Measurements from ENCODE around the gene GPR156.
"Not testable (repeated sequence)": the region's sequence is repeated elsewhere in the genome, so short reads cannot be mapped to it uniquely, and the experiment has no call there.

Gene GPR156

DNA sequence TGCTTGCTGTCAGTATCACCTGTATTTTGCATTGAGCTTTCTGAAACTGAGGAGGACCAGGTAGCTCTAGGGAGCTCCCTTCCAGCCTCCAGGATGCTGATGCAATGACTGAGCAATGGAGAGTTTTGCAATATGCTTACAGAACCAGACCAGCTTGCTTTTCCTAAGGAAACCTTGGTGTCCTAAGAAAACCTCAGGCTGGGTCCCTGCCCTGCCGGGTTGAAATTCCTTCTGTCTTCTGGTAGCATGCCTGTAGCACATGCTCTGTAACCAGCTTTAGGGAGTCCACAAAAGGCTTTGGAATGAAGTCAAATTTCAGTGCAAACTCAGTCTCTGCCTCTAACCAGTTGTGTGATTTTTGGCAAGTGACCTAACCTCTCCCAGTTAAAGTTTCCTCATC is 125.0 kb downstream of the GPR156 start:
- TF ChIP-seq, protein P1, sequence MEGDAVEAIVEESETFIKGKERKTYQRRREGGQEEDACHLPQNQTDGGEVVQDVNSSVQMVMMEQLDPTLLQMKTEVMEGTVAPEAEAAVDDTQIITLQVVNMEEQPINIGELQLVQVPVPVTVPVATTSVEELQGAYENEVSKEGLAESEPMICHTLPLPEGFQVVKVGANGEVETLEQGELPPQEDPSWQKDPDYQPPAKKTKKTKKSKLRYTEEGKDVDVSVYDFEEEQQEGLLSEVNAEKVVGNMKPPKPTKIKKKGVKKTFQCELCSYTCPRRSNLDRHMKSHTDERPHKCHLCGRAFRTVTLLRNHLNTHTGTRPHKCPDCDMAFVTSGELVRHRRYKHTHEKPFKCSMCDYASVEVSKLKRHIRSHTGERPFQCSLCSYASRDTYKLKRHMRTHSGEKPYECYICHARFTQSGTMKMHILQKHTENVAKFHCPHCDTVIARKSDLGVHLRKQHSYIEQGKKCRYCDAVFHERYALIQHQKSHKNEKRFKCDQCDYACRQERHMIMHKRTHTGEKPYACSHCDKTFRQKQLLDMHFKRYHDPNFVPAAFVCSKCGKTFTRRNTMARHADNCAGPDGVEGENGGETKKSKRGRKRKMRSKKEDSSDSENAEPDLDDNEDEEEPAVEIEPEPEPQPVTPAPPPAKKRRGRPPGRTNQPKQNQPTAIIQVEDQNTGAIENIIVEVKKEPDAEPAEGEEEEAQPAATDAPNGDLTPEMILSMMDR (IDR thresholded peaks at IDR 0.05; ENCODE audit: low read length, missing control alignments): no peak
- H3K4me3 ChIP-seq (replicated peaks; ENCODE audit: low read depth, low read length): no peak overlapping the region
- peak; percentile 99 for DNase-seq (ENCODE audit: low read depth)

DNA sequence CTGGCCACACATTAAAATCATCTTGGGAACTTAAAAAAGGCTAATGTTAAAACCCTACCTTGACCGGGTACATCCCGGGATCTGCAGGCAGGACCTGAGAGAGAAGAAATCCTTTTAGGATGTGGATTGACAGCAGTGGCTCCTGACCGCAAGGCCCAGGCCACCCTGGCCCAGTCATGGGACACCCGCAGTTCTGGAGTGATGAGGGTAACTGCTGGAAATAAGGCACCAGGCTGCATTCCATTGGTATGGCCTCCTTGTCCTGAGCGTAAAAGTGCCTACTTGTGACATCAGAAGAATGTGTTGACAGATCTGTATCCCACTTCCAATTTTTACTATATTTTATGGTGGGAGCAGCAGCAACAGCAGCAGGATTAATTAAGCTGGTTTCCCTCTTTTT is 127.3 kb downstream of the GPR156 start:
- DNase-seq (ENCODE audit: low read depth): no peak
- H3K4me3 ChIP-seq (replicated peaks; ENCODE audit: low read depth, low read length): no peak overlapping the region
- TF ChIP-seq, protein P1 (IDR thresholded peaks at IDR 0.05; ENCODE audit: low read length, missing control alignments): no peak

DNA sequence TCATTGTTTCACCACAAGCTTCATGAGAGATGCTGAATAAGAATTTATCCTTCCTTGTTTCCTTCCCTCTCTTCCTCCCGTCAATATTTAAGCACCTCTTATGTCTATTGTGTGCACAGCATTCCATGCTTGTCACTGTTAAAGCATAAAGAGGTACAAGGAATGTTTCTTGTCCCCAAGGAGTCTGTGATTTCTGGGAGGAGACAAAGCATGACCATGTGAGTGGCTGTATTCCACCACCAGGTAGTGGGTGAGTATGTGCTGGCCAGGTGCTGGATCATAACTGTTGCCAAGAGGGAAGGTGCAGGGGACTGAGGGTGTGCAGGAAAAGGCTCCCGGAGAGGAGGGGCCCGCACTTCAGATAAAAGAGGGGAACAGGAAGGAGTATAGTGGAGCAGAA is 127.9 kb downstream of the GPR156 start:
- DNase-seq (ENCODE audit: low read depth): no peak
- TF ChIP-seq, protein P1 (IDR thresholded peaks at IDR 0.05; ENCODE audit: low read length, missing control alignments): no peak
- H3K4me3 ChIP-seq (replicated peaks; ENCODE audit: low read depth, low read length): no peak overlapping the region

DNA sequence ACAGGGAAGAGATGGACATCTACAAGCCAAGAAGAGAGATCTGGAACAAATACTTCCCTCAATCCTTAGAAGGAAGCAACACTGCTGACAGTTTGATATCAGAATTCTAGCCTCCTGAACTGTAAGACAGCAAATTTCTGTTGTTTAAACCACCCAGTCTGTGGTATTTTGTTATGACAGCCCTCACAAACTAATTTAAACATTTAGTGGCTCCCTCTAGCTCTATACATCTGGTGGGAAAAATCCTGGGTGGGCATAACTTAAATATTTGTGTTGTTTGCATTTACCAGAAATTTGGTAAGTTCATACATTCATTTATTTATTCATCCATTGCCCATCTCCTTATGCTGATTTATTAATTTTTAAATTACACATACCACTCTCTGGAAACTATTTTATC is 128.3 kb downstream of the GPR156 start:
- TF ChIP-seq, protein P1 (IDR thresholded peaks at IDR 0.05; ENCODE audit: low read length, missing control alignments): no peak
- no peak for DNase-seq (ENCODE audit: low read depth)
- no peak overlapping the region for H3K4me3 ChIP-seq (replicated peaks; ENCODE audit: low read depth, low read length)

DNA sequence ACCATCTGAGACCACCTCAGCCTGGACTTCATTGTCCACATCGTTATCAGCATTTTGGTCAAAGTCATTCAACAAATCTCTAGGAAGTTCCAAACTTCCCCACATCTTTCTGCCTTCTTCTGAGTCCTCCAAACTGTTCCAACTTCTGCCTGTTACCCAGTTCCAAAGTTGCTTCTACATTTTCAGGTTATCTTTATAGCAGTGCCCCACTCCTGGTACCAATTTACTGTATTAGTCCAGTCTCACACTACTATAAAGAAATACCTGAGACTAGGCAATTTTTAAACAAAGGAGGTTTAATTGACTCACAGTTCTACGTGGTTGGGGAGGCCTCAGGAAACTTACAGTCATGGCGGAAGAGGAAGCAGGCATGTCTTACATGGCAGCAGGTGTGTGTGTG is 129.3 kb downstream of the GPR156 start:
- DNase-seq (ENCODE audit: low read depth); H3K4me3 ChIP-seq (replicated peaks; ENCODE audit: low read depth, low read length): not testable (repeated sequence)

DNA sequence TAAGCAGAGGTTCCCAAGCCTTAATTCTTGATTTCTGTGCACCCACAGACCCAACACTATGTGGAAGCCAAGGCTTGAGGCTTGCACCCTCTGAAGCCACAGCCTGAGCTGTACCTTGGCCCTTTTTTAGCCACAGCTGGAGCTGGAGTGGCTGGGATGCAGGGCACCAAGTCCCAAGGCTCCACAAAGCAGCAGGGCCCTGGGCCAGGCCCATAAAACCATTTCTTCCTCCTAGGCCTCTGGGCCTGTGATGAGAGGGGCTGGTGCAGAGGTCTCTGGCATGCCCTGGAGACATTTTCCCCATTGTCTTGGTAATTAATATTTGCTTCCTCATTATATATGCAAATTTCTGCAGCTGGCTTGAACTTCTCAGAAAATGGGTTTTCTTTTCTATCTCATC is 129.9 kb downstream of the GPR156 start:
- DNase-seq (ENCODE audit: low read depth): no peak
- TF ChIP-seq, protein P1 (IDR thresholded peaks at IDR 0.05; ENCODE audit: low read length, missing control alignments): no peak
- H3K4me3 ChIP-seq (replicated peaks; ENCODE audit: low read depth, low read length): no peak overlapping the region

DNA sequence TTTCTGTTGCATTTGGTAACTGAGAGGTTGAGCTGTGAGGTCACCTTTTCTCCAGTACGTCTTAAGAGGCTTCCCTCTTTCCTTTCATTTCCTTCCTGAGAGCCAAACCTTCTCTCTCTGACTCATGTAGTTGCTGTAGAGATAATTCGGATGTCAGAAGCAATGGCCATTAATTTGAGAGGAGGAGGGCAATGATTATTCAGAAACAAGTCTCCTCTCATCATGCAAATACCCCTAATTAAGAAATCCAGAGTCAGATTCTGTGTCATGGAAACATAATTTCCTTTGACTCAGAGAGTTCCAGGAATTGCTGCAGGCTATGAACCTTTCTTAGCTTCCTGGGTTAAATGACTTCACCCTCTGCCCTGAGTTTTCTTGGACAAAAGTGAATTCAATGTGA is 131.7 kb downstream of the GPR156 start:
- DNase-seq (ENCODE audit: low read depth): peak; percentile 84
- H3K4me3 ChIP-seq (replicated peaks; ENCODE audit: low read depth, low read length): no peak overlapping the region
- TF ChIP-seq, protein P1 (IDR thresholded peaks at IDR 0.05; ENCODE audit: low read length, missing control alignments): no peak

DNA sequence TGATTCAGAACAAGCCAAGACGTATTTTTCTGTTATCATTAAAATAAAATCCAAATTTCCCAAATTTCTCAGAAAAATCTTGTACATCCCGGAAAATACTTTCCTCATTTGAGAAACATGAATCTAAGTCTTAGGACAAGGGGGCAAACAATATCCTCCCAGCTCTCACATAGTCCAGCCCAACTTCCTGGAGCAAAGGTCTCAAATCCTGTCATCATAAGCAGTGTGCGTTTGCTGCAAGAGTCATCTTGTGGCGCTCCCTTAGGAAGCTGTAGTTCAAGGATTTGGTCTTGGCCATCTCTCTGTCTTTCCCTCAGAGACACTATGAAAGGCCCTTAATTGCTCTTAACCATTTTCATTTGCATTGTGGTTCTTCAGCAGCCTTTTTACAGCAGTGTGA is 133.2 kb downstream of the GPR156 start:
- DNase-seq (ENCODE audit: low read depth): no peak
- H3K4me3 ChIP-seq (replicated peaks; ENCODE audit: low read depth, low read length): no peak overlapping the region
- TF ChIP-seq, protein P1 (IDR thresholded peaks at IDR 0.05; ENCODE audit: low read length, missing control alignments): no peak

Data from fibroblast of pulmonary artery (primary cell).